Activated naive CD8-positive, alpha-beta T cell treated with anti-CD3 and anti-CD28 coated beads for 36 hours (primary cell): ENCODE results near the gene LRRC14B. TPM values are rescaled to one million over a fixed set of nuclear protein-coding genes. Genes with fewer than 3 reads are reported as not detected.

Experiments
- DNase-seq: peaks from one replicate; pipeline ENCODE4 v3.0.0; 2021
- H3K27ac Mint-ChIP-seq: one replicate; pipeline ENCODE4 v1.8.0; 2022; ENCODE audit warnings: mild to moderate bottlenecking, moderate library complexity, mixed read lengths
- H3K27me3 Mint-ChIP-seq: one replicate; pipeline ENCODE4 v1.8.0; 2022; ENCODE audit warnings: mild to moderate bottlenecking, mixed read lengths
- H3K36me3 Mint-ChIP-seq: one replicate; pipeline ENCODE4 v1.8.0; 2021; ENCODE audit warnings: mild to moderate bottlenecking, mixed read lengths
- H3K4me1 Mint-ChIP-seq: one replicate; pipeline ENCODE4 v1.8.0; 2021; ENCODE audit warnings: mixed read lengths
- H3K4me3 Mint-ChIP-seq: one replicate; pipeline ENCODE4 v1.8.0; 2022; ENCODE audit warnings: mild to moderate bottlenecking, moderate library complexity, mixed read lengths
- H3K9me3 Mint-ChIP-seq: one replicate; pipeline ENCODE4 v1.8.0; 2022; ENCODE audit warnings: mixed read lengths
- total RNA-seq, 2 experiments: library from RNA; stranded (reverse); gene quantifications; one replicate each; pipeline ENCODE4 v1.2.3, GENCODE V29; 2021

Gene LRRC14B
- total RNA-seq, 2 experiments from 2014 or later = 0.23 TPM; not detected in 1

GRCh38 chr5:178110-178509, 13.2 kb upstream of the LRRC14B start:
- DNase-seq = no peak
- Mint-ChIP-seq H3K4me1 (no peaks in the 10 kb centered on the region), H3K9me3 (no peaks in the 10 kb centered on the region), H3K36me3 (no peaks in the 10 kb centered on the region), H3K27me3 (no peaks in the 10 kb centered on the region), H3K4me3 (no peak overlapping the region), H3K27ac (no peak overlapping the region)

- Mint-ChIP-seq H3K36me3 (no peaks in the 10 kb centered on the region), H3K4me3 (no peak overlapping the region), H3K9me3 (no peaks in the 10 kb centered on the region), H3K4me1 (no peaks in the 10 kb centered on the region), H3K27me3 (no peaks in the 10 kb centered on the region), H3K27ac (no peak overlapping the region)
- no peak for DNase-seq
Observed at GRCh38 chr5:179401-179800, 11.9 kb upstream of the LRRC14B start.

GRCh38 chr5:180286-180918, 10.9 kb upstream of the LRRC14B start:
- Mint-ChIP-seq H3K9me3 (no peaks in the 10 kb centered on the region), H3K27ac (no peak overlapping the region), H3K4me3 (no peak overlapping the region), H3K36me3 (no peaks in the 10 kb centered on the region), H3K27me3 (no peaks in the 10 kb centered on the region), H3K4me1 (no peaks in the 10 kb centered on the region)
- DNase-seq = no peak

GRCh38 chr5:181160-181559, 10.1 kb upstream of the LRRC14B start:
- H3K9me3 Mint-ChIP-seq = no peaks in the 10 kb centered on the region
- no peak overlapping the region for H3K27ac Mint-ChIP-seq
- no peaks in the 10 kb centered on the region for H3K4me1 Mint-ChIP-seq
- no peak for DNase-seq
- no peaks in the 10 kb centered on the region for H3K36me3 Mint-ChIP-seq
- H3K27me3 Mint-ChIP-seq = no peaks in the 10 kb centered on the region
- no peak overlapping the region for H3K4me3 Mint-ChIP-seq

- no peaks in the 10 kb centered on the region for H3K9me3 Mint-ChIP-seq
- H3K27ac Mint-ChIP-seq = no peak overlapping the region
- H3K4me3 Mint-ChIP-seq = no peak overlapping the region
- DNase-seq = no peak
- no peaks in the 10 kb centered on the region for H3K4me1 Mint-ChIP-seq
- no peaks in the 10 kb centered on the region for H3K27me3 Mint-ChIP-seq
- no peaks in the 10 kb centered on the region for H3K36me3 Mint-ChIP-seq
Observed at GRCh38 chr5:181566-181965, 9.7 kb upstream of the LRRC14B start.

- no peaks in the 10 kb centered on the region for H3K4me1 Mint-ChIP-seq
- H3K9me3 Mint-ChIP-seq = no peaks in the 10 kb centered on the region
- H3K4me3 Mint-ChIP-seq = no peak overlapping the region
- no peak overlapping the region for H3K27ac Mint-ChIP-seq
- no peak for DNase-seq
- no peaks in the 10 kb centered on the region for H3K27me3 Mint-ChIP-seq
- H3K36me3 Mint-ChIP-seq = no peaks in the 10 kb centered on the region
Observed at GRCh38 chr5:182126-182525, 9.2 kb upstream of the LRRC14B start.

GRCh38 chr5:184471-184870, 6.8 kb upstream of the LRRC14B start:
- Mint-ChIP-seq H3K27ac (no peak overlapping the region), H3K36me3 (no peaks in the 10 kb centered on the region), H3K27me3 (no peaks in the 10 kb centered on the region), H3K9me3 (no peaks in the 10 kb centered on the region), H3K4me3 (no peak overlapping the region), H3K4me1 (peaks cover 7% of the 10 kb centered on the region)
- no peak for DNase-seq

GRCh38 chr5:185095-186070, 5.9 kb upstream of the LRRC14B start:
- H3K27ac Mint-ChIP-seq = no peak overlapping the region
- H3K27me3 Mint-ChIP-seq = no peaks in the 10 kb centered on the region
- no peaks in the 10 kb centered on the region for H3K9me3 Mint-ChIP-seq
- no peak for DNase-seq
- no peaks in the 10 kb centered on the region for H3K36me3 Mint-ChIP-seq
- peaks cover 10% of the 10 kb centered on the region for H3K4me1 Mint-ChIP-seq
- H3K4me3 Mint-ChIP-seq = no peak overlapping the region

GRCh38 chr5:186091-187041, 4.9 kb upstream of the LRRC14B start:
- H3K27me3 Mint-ChIP-seq = no peaks in the 10 kb centered on the region
- no peak overlapping the region for H3K27ac Mint-ChIP-seq
- H3K9me3 Mint-ChIP-seq = no peaks in the 10 kb centered on the region
- H3K4me3 Mint-ChIP-seq = no peak overlapping the region
- no peak for DNase-seq
- no peaks in the 10 kb centered on the region for H3K36me3 Mint-ChIP-seq
- H3K4me1 Mint-ChIP-seq = peaks cover 11% of the 10 kb centered on the region

GRCh38 chr5:187042-187431, 4.3 kb upstream of the LRRC14B start:
- DNase-seq = no peak
- Mint-ChIP-seq H3K4me3 (no peak overlapping the region), H3K36me3 (no peaks in the 10 kb centered on the region), H3K27me3 (no peaks in the 10 kb centered on the region), H3K27ac (no peak overlapping the region), H3K9me3 (no peaks in the 10 kb centered on the region), H3K4me1 (peaks cover 11% of the 10 kb centered on the region)

- Mint-ChIP-seq H3K36me3 (no peaks in the 10 kb centered on the region), H3K27ac (no peak overlapping the region)
Observed at GRCh38 chr5:187617-188451, 3.5 kb upstream of the LRRC14B start.

GRCh38 chr5:188488-189481, 2.5 kb upstream of the LRRC14B start:
- Mint-ChIP-seq H3K27me3 (no peaks in the 10 kb centered on the region), H3K27ac (peak overlapping the region; percentile 20), H3K9me3 (no peaks in the 10 kb centered on the region), H3K36me3 (no peaks in the 10 kb centered on the region), H3K4me1 (peaks cover 11% of the 10 kb centered on the region), H3K4me3 (peak overlapping the region; percentile 22)
- DNase-seq = peak; percentile 89

More at GRCh38 chr5:187617-188451, 3.5 kb upstream of the LRRC14B start:
- H3K4me1 Mint-ChIP-seq = peaks cover 11% of the 10 kb centered on the region
- no peak overlapping the region for H3K4me3 Mint-ChIP-seq
- no peaks in the 10 kb centered on the region for H3K9me3 Mint-ChIP-seq
- no peaks in the 10 kb centered on the region for H3K27me3 Mint-ChIP-seq
- DNase-seq = no peak

- no peaks in the 10 kb centered on the region for H3K27me3 Mint-ChIP-seq
- H3K36me3 Mint-ChIP-seq = no peaks in the 10 kb centered on the region
- no peaks in the 10 kb centered on the region for H3K9me3 Mint-ChIP-seq
- no peak for DNase-seq
- no peak overlapping the region for H3K27ac Mint-ChIP-seq
- no peak overlapping the region for H3K4me3 Mint-ChIP-seq
- H3K4me1 Mint-ChIP-seq = peaks cover 11% of the 10 kb centered on the region
Observed at GRCh38 chr5:189486-189885, 1.8 kb upstream of the LRRC14B start.
